K562 (cell line): ENCODE results near the gene RARRES1. TPM values are rescaled to one million over a fixed set of nuclear protein-coding genes. Genes with fewer than 3 reads are reported as not detected.

Experiments
- ATAC-seq: fragments of 200-7000 bp; cut with Tn5 transposase; 3 replicates; pipeline ENCODE4 v1.9.1; 2020; ENCODE audit warnings: moderate library complexity
- BruUV-seq: library from RNA; stranded (reverse); fragments of 400-500 nt; replicated peaks from 2 replicates; lab custom pipeline; 2021; lab: Mats Ljungman, UMichigan
- CTCF ChIA-PET: fragments of 300-600 bp; formaldehyde crosslinking; extraction: SDS; loops from one replicate; lab custom pipeline; 2021; ENCODE audit warnings: low intra/inter-chr PET ratio; lab: Yijun Ruan, JAX
- POLR2A ChIA-PET: fragments of 300-600, 350-650 bp; sonication (Branson Sonifier 250); formaldehyde crosslinking; extraction: SDS; loops from one replicate; lab custom pipeline; 2021; ENCODE audit warnings: antibody characterized with exemption, inconsistent platforms; lab: Yijun Ruan, JAX
- DNase-seq, 4 experiments: peaks; one replicate each; pipeline versions ENCODE4 v3.0.0 to v3.0.0-alpha.2; 2011 to 2018; ENCODE audit warnings: low spot score in 3 of 4, mixed read lengths in 3 of 4; ENCODE audit errors: extremely low read depth in 1 of 4
- FAIRE-seq: peaks from 2 replicates; lab custom pipeline; 2011; peaks lifted over from hg19 to GRCh38; lab: Jason Lieb, UNC
- H2AFZ ChIP-seq: 2 replicates; pipeline ENCODE4 v1.6.0; 2011; ENCODE audit warnings: low read depth, low read length, control low read depth, inconsistent platforms
- H3K27ac ChIP-seq: fragments of 200-600 bp; 3 replicates; pipeline ENCODE4 v1.8.0; 2011; ENCODE audit warnings: low read depth, mild to moderate bottlenecking, control low read depth, inconsistent platforms, low read length, moderate library complexity, mixed read lengths; ENCODE audit errors: extremely low read depth
- H3K27me3 ChIP-seq, 2 experiments: fragments of 300-600 bp in 1 of 2; 2 replicates in 1 of 2; 3 replicates in 1 of 2; pipeline versions ENCODE4 v1.6.0 to v1.8.0; 2011; ENCODE audit warnings: inconsistent platforms in 2 of 2, low read length in 2 of 2, mild to moderate bottlenecking in 1 of 2, mixed read lengths in 1 of 2, moderate library complexity in 1 of 2; ENCODE audit not compliant: control insufficient read depth in 2 of 2, insufficient read depth in 2 of 2
- H3K36me3 ChIP-seq: fragments of 300-600 bp; 3 replicates; pipeline ENCODE4 v1.8.0; 2011; ENCODE audit warnings: mild to moderate bottlenecking, low read length, inconsistent platforms; ENCODE audit not compliant: control insufficient read depth, insufficient read depth
- H3K4me1 ChIP-seq, 2 experiments: fragments of 200-600 bp in 1 of 2; replicated peaks in 1 of 2; 2 replicates in 1 of 2; 3 replicates in 1 of 2; pipeline versions ENCODE4 v1.5.1 to v1.8.0; 2011; ENCODE audit warnings: inconsistent platforms in 2 of 2, low read length in 2 of 2, mild to moderate bottlenecking in 1 of 2, mixed read lengths in 1 of 2, moderate library complexity in 1 of 2; ENCODE audit not compliant: control insufficient read depth in 2 of 2, insufficient read depth in 2 of 2
- H3K4me2 ChIP-seq: 2 replicates; pipeline ENCODE4 v1.6.1; 2011; ENCODE audit warnings: low read length, control low read depth, inconsistent platforms, mixed read lengths; ENCODE audit not compliant: insufficient read depth
- H3K4me3 ChIP-seq: fragments of 200-600 bp; sonication (generic), shearing (Covaris generic); 2 replicates; pipeline ENCODE4 v1.5.1; 2016; ENCODE audit warnings: control low read depth, inconsistent platforms
- H3K79me2 ChIP-seq: fragments of 200-600 bp; 3 replicates; pipeline ENCODE4 v1.8.0; 2011; ENCODE audit warnings: low read length, inconsistent platforms; ENCODE audit not compliant: control insufficient read depth, insufficient read depth
- H3K9ac ChIP-seq, 2 experiments: 2 replicates each; pipeline versions ENCODE4 v1.6.0 to v1.6.1; 2011; ENCODE audit warnings: low read depth in 2 of 2, low read length in 2 of 2, control low read depth in 1 of 2, inconsistent platforms in 1 of 2, mild to moderate bottlenecking in 1 of 2, mixed read lengths in 1 of 2; ENCODE audit not compliant: insufficient read depth in 1 of 2
- H3K9me1 ChIP-seq: one replicate; pipeline ENCODE4 v1.6.0; 2011; ENCODE audit warnings: inconsistent platforms, mild to moderate bottlenecking, low read length, moderate library complexity; ENCODE audit not compliant: control insufficient read depth, insufficient read depth
- H3K9me3 ChIP-seq: replicated peaks from 2 replicates; pipeline ENCODE4 v1.5.1; 2011; ENCODE audit warnings: low read depth, low read length, inconsistent platforms; ENCODE audit not compliant: control insufficient read depth, insufficient read depth
- H4K20me1 ChIP-seq: replicated peaks from 2 replicates; pipeline ENCODE4 v1.6.1; 2011; ENCODE audit warnings: low read length, inconsistent platforms, mixed read lengths; ENCODE audit not compliant: control insufficient read depth, insufficient read depth
- CEBPB ChIP-seq: fragments of 450-650 bp; IDR thresholded peaks from 2 replicates; pipeline ENCODE4 v1.6.1; 2016; ENCODE audit warnings: missing genetic modification characterization, missing compliant biosample characterization
- FOXM1 ChIP-seq, 2 experiments: fragments of 450-650 bp in 1 of 2; sonication (generic) in 1 of 2; formaldehyde crosslinking in 1 of 2; IDR thresholded peaks; 2 replicates each; pipeline versions ENCODE4 v1.6.1 to v1.9.0; 2017 to 2022; ENCODE audit warnings: low read depth in 2 of 2, mild to moderate bottlenecking in 2 of 2, missing genetic modification reagents in 1 of 2, moderate library complexity in 1 of 2
- IRF9 ChIP-seq: fragments of 450-650 bp; IDR thresholded peaks from 2 replicates; pipeline ENCODE4 v1.6.1; 2016; ENCODE audit warnings: missing biosample characterization, missing genetic modification characterization
- KLF13 ChIP-seq: fragments of 450-650 bp; IDR thresholded peaks from 2 replicates; pipeline ENCODE4 v1.6.1; 2016; ENCODE audit warnings: missing genetic modification characterization, low read depth, mild to moderate bottlenecking, missing compliant biosample characterization, moderate library complexity, borderline replicate concordance
- TAF7 ChIP-seq: fragments of 450-650 bp; IDR thresholded peaks from 2 replicates; pipeline ENCODE4 v1.6.1; 2016; ENCODE audit warnings: missing genetic modification characterization, missing compliant biosample characterization
- VEZF1 ChIP-seq: fragments of 200-800 bp; sonication (Bioruptor generic); IDR thresholded peaks from 2 replicates; pipeline ENCODE4 v1.6.1; 2017; ENCODE audit warnings: missing genetic modification characterization, missing compliant biosample characterization
- WGBS: fragments of 100-300 bp; shearing (Covaris generic); methylation state at CpG from one replicate; pipeline ENCODE4 v1.1.6; 2016; ENCODE audit warnings: low coverage, mixed read lengths; ENCODE audit not compliant: insufficient coverage; ENCODE audit errors: missing lambda C conversion rate; 5-methylcytosine and 5-hydroxymethylcytosine counted together
- in situ Hi-C: fragments of 300-500 bp; cut with MboI; formaldehyde crosslinking; loops from 4 replicates; pipeline ENCODE4 v1.15.0; 2018; ENCODE audit warnings: inconsistent platforms, mixed read lengths
- intact Hi-C: fragments of 100-400 bp; cut with micrococcal nuclease; formaldehyde crosslinking; loops from 2 replicates; pipeline ENCODE4 v1.14.2; 2022
- polyA plus RNA-seq, 8 experiments: library from polyadenylated mRNA; depleted of rRNA in 4 of 8; stranded (reverse) in 5 of 8; unstranded in 3 of 8; fragments of >200 nt; fragmentation: Nextera tagmentation in 2 of 8; fragmentation: Illumina TruSeq in 1 of 8; extraction: Ambion mirVana in 2 of 8; extraction: Trizol in 1 of 8; gene quantifications; 2 replicates each; pipeline versions ENCODE4 v1.2.1 to v1.2.3, GENCODE V29; 2011 to 2014; ENCODE audit warnings: inconsistent platforms in 1 of 8, missing spikeins in 1 of 8
- total RNA-seq, 7 experiments: library from RNA; depleted of rRNA in 6 of 7; stranded (reverse); fragments of >200 nt in 6 of 7; fragmentation: Illumina TruSeq in 2 of 7; extraction: Trizol in 2 of 7; gene quantifications; 2 replicates each; pipeline versions ENCODE4 v1.2.1 to v1.2.3, GENCODE V29; 2011 to 2021; ENCODE audit warnings: low replicate concordance in 1 of 7

Gene RARRES1
- total and polyA plus RNA-seq, 9 of the 15 experiments (the other 6 are each of a cell fraction or from before 2014, with no cell fraction given), result not detected

- peak overlapping the region in 1 of 2 experiments; percentile 49; a peak in 1 of 4 replicates for H3K9ac ChIP-seq
- ATAC-seq, result no peak
- WGBS, result 58% methylated on average over 6 of the region's 7 CpGs
- peak overlapping the region; percentile 42; the same call in 1 of the 2 replicates for H2AFZ ChIP-seq
- DNase-seq, result no peak
- TF ChIP-seq IRF9 (tag), result no peak
- TF ChIP-seq TAF7 (tag), result no peak
- no peak for TF ChIP-seq CEBPB (tag)
- no peak for TF ChIP-seq KLF13 (tag)
- no peak for TF ChIP-seq VEZF1 (CRISPR knock-in tag)
- TF ChIP-seq FOXM1 (IDR thresholded peaks at IDR 0.05; ENCODE audit: low read depth), result no peak
- TF ChIP-seq FOXM1 (CRISPR knock-in tag; IDR thresholded peaks at IDR 0.05; ENCODE audit: low read depth), result no peak
- intact Hi-C loops, result no loop called here
- no peak overlapping the region for H3K4me3 ChIP-seq
- H3K4me2 ChIP-seq, result no peak overlapping the region
- FAIRE-seq, result no peak
- no peaks in the 10 kb centered on the region for H3K79me2 ChIP-seq
- in situ Hi-C loops, result loop anchor here (25.0 kb wide), 1 partner anchor 1164 kb away; no protein-coding TSS in a partner anchor
- H3K27ac ChIP-seq, result no peak overlapping the region
- H3K9me1 ChIP-seq, result no peaks in the 10 kb centered on the region
- CTCF ChIA-PET, result no interaction called here
- POLR2A ChIA-PET, result interaction anchor here (2.4 kb wide), 1 partner anchor 8 kb away, joined by 5 read pairs; no protein-coding TSS in a partner anchor
- H3K4me1 ChIP-seq, result peaks cover 19 to 45% of the 10 kb centered on the region in 2 experiments; a peak in 4 of 5 replicates
- no TSS peak for BruUV-seq
- no peaks in the 10 kb centered on the region for H3K27me3 ChIP-seq
- H3K36me3 ChIP-seq, result no peaks in the 10 kb centered on the region; the same call in 2 of the 3 replicates
- no peaks in the 10 kb centered on the region; the same call in 1 of the 2 replicates for H3K9me3 ChIP-seq
- H4K20me1 ChIP-seq, result no peaks in the 10 kb centered on the region
Observed at GRCh38 chr3:158776531-158776930, 44.3 kb upstream of the RARRES1 start.
